T-helper 2 cell treated with Interferon-gamma antibody and Interleukin-4, amounts not matched to agents 5 μg/mL and 100 μg/mL, for 36 hours (primary cell): ENCODE measurements around the gene SPRN.
"Not testable (repeated sequence)": the region's sequence is repeated elsewhere in the genome, so short reads cannot be mapped to it uniquely, and the experiment has no call there.

Experiments used
- DNase-seq: peaks from one replicate; pipeline ENCODE4 v3.0.0; 2021; ENCODE audit warnings: low spot score
- H3K27ac Mint-ChIP-seq: one replicate; pipeline ENCODE4 v1.8.0; 2021; ENCODE audit warnings: mild to moderate bottlenecking, mixed read lengths
- H3K27me3 Mint-ChIP-seq: one replicate; pipeline ENCODE4 v1.8.0; 2021; ENCODE audit warnings: low read depth, mixed read lengths
- H3K36me3 Mint-ChIP-seq: one replicate; pipeline ENCODE4 v1.8.0; 2021; ENCODE audit warnings: low read depth, mixed read lengths
- H3K4me1 Mint-ChIP-seq: one replicate; pipeline ENCODE4 v1.8.0; 2021; ENCODE audit warnings: low read depth, mixed read lengths
- H3K4me3 Mint-ChIP-seq: one replicate; pipeline ENCODE4 v1.8.0; 2022; ENCODE audit warnings: mild to moderate bottlenecking, moderate library complexity, mixed read lengths
- H3K9me3 Mint-ChIP-seq: one replicate; pipeline ENCODE4 v1.8.0; 2021; ENCODE audit warnings: mixed read lengths

SPRN gene

DNA sequence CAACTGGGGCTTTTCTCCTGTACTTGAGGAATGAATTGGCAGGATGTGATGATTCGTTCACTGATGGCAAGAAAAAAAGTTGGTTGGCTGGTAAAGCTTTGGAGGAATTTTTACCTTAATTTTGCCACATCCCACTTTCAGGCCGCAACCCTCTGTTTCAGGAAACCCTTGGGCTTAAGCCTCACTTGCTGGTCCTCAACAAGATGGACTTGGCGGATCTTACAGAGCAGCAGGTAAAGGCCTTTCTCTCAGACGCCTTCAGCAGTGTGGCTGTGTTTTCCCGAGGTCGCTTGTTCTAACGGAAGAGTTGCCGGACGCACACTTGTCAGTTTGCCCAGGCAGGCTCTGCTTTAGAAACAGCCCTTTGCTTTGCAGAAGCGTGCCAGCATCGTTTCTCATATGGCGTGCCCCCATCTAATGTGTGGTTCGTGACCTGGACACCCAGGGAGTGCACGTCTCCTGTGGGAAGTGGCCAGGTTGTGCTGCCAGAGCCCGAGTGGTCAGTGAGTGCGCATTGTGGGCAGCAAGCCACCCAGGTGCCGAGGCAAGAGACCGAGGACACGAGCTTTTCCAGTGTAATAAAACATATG, 28.3 kb downstream of the SPRN start:
- H3K9me3 Mint-ChIP-seq, result no peaks in the 10 kb centered on the region
- H3K36me3 Mint-ChIP-seq, result peaks cover 50% of the 10 kb centered on the region
- DNase-seq, result no peak
- H3K4me1 Mint-ChIP-seq, result peaks cover 25% of the 10 kb centered on the region
- peak overlapping the region; percentile 94 for H3K4me3 Mint-ChIP-seq
- no peak overlapping the region for H3K27ac Mint-ChIP-seq
- H3K27me3 Mint-ChIP-seq, result no peaks in the 10 kb centered on the region

DNA sequence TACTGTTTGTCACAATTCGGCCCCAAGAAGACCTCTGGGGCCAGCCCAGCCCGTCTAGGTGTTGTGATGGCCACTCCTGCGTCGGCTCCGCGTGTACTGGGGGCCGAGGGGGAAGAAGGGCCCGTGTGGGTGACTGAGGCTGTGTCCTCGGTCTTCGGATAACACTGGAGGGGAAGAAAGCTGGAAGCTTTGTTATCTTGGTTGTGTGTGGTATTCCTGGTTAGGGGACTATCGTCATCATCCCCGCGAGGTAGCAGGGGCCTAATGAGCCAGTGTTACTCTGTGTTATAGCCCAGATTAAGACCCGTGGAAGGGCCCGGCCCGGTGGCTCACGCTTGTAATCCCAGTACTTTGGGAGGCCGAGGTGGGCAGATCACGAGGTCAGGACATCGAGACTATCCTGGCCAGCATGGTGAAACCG, 29.6 kb downstream of the SPRN start:
- DNase-seq, result no peak
- Mint-ChIP-seq H3K4me1 (peaks cover 31% of the 10 kb centered on the region), H3K36me3 (peaks cover 41% of the 10 kb centered on the region), H3K9me3 (no peaks in the 10 kb centered on the region), H3K27ac (peak overlapping the region; percentile 90), H3K4me3 (peak overlapping the region; percentile 94), H3K27me3 (no peaks in the 10 kb centered on the region)

DNA sequence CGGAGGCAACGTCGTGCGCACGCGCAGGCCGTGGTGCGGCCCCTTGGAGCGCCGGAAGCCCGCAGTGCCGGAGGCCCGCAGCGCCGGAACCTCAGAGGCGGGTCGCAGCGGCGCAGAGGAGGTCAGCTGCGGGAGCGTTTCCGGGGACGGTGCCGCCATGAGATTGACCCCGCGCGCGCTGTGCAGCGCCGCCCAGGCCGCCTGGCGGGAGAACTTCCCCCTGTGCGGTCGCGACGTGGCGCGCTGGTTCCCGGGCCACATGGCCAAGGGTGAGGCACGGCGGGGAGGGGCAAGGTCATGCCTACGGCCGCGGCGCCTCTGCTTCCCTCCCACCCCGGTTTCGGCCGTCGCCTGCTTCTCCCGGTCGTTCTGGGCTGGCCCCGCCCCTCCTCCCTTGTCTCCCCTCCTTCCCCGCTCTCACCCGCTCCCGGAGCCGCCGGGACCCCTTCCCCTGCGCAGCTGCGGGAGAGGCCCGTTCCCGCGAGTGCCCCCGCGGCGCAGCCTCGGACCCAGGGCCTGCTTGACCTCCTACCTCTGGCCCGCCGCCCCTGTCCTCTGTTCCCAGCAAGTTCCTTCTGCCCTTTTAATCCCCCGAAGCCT, 30.3 kb downstream of the SPRN start, which contains the start of gene MTG1:
TSS of gene MTG1 (plus strand) at position 94 of the 600 bp plus-strand sequence. CDS start at position 158, 64 bp downstream.
- peak within 1 kb of the TSS; percentile 94 for H3K4me3 Mint-ChIP-seq
- no peaks in the 10 kb centered on the region for H3K9me3 Mint-ChIP-seq
- peak; percentile 94 for DNase-seq
- H3K27me3 Mint-ChIP-seq, result no peaks in the 10 kb centered on the region
- H3K27ac Mint-ChIP-seq, result peak within 1 kb of the TSS; percentile 90
- peaks cover 35% of the 10 kb centered on the region for H3K4me1 Mint-ChIP-seq
- H3K36me3 Mint-ChIP-seq, result peaks cover 35% of the 10 kb centered on the region

DNA sequence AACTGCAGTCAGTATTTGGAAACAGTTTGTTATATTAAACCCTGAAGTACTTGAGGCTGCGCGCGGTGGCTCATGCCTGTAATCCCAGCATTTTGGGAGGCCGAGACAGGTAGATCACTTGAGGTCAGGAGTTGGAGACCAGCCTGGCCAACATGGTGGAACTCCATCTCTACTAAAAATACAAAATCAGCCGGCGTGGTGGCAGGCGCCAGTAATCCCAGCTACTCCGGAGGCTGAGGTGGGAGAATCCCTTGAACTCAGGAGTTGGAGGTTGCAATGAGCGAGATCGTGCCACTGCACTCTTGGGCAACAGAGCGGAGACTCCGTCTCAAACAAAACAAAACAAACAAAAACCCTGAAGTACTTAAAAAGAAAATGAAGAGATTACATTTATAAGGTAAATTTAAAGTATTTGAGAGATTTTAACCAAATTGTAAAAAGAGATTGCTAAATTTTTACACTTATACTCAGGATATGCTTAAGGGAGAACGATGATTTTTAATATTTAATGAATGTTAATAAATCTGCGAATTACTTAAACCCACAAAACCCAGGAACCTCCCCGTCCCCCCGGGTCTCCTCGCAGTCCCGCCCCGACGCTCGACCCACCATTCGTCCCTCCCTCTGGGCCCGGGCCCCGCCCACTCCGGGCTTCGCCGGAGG, 30.9 kb downstream of the SPRN start:
- no peak for DNase-seq
- H3K4me3 Mint-ChIP-seq, result peak overlapping the region; percentile 94
- peaks cover 29% of the 10 kb centered on the region for H3K36me3 Mint-ChIP-seq
- H3K27ac Mint-ChIP-seq, result peak overlapping the region; percentile 90
- H3K9me3 Mint-ChIP-seq, result no peaks in the 10 kb centered on the region
- no peaks in the 10 kb centered on the region for H3K27me3 Mint-ChIP-seq
- peaks cover 40% of the 10 kb centered on the region for H3K4me1 Mint-ChIP-seq

DNA sequence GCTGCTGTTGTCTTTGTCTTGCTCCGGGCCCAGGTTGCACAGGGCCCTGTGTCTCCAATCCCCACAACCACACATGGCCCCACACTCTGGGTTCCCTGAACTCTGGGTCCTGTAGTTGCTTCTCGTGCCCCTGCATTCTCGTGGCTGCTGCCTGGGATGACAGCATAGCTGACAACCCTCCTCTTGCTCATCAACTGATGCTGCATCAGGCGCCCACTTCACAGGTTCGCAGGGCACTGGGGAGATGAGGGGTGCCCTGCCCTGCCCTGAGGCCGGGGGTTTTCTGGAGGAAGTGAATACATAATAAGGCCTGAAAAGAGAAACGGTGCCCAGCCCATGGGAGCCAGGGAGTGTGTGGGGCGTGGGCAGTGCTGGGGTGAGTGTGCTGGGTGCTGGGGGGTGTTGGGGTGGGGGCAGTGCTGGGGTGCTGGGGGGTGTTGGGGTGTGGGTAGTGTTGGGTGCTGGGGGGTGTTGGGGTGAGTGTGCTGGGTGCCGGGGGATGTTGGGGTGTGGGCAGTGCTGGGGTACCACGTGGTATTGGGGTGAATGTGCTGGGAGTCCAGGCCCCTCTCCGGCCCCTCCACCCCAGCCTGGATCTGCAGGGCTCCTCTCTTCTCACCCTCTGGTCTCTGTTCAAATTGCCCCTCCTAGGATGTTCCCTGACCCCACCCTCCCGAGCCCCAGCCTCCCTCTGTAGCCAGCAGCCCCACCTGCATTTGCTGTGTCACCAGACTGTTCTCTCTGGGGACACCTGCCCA, 32.5 kb downstream of the SPRN start:
- H3K9me3 Mint-ChIP-seq, result no peaks in the 10 kb centered on the region
- no peak for DNase-seq
- peaks cover 41% of the 10 kb centered on the region for H3K4me1 Mint-ChIP-seq
- peaks cover 15% of the 10 kb centered on the region for H3K36me3 Mint-ChIP-seq
- H3K4me3 Mint-ChIP-seq, result peak overlapping the region; percentile 86
- no peaks in the 10 kb centered on the region for H3K27me3 Mint-ChIP-seq
- peak overlapping the region; percentile 95 for H3K27ac Mint-ChIP-seq

DNA sequence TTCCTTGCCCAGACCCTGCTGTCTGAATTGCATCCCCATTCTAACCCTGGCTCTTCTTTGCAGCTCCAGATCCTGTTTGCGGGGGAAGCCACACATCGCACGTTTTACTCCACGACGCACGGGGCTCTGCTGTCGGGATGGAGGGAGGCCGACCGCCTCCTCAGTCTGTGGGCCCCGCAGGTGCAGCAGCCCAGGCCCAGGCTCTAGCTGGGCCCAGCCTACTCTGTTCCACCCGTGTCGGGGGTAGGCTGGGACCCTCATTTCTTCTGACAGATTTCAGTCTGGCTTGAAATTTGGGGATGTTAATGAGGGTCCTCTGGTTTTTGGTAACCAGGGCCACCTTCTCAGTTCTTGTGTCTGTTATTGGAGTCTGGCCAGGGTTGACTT, 33.2 kb downstream of the SPRN start:
- H3K4me1 Mint-ChIP-seq, result peaks cover 38% of the 10 kb centered on the region
- H3K9me3 Mint-ChIP-seq, result no peaks in the 10 kb centered on the region
- peak overlapping the region; percentile 95 for H3K27ac Mint-ChIP-seq
- H3K4me3 Mint-ChIP-seq, result peak overlapping the region; percentile 86
- no peak for DNase-seq
- peaks cover 13% of the 10 kb centered on the region for H3K36me3 Mint-ChIP-seq
- H3K27me3 Mint-ChIP-seq, result no peaks in the 10 kb centered on the region

DNA sequence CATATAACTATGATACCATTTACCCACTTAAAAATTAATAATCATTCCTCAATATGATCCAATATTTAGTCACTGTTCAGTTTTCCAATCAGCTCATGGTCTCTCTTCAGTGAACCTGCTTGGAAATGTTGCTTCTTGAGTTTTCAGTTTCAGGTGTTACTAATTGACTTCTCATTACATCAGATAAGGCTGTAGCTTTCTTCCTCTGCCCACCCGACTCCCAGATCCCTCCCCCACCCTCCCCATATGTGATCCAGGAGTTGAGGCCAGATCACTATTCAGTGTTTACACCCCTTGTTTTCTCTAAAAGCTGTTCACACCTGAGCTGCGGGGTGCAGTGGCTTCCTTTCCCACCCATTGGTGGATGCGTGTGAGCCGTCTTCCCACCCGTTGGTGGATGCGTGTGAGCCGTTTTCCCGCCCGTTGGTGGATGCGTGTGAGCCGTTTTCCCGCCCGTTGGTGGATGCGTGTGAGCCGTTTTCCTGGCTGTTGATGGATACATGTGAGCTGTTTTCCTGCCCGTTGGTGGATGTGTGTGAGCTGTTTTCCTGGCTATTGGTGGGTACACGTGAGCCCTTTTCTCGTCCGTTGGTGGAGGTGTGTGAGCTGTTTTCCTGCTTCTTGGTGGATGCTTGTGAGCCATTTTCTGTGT, 33.7 kb downstream of the SPRN start:
- H3K9me3 Mint-ChIP-seq, result no peaks in the 10 kb centered on the region
- peak overlapping the region; percentile 95 for H3K27ac Mint-ChIP-seq
- no peak for DNase-seq
- peak overlapping the region; percentile 86 for H3K4me3 Mint-ChIP-seq
- no peaks in the 10 kb centered on the region for H3K27me3 Mint-ChIP-seq
- peaks cover 12% of the 10 kb centered on the region for H3K36me3 Mint-ChIP-seq
- peaks cover 38% of the 10 kb centered on the region for H3K4me1 Mint-ChIP-seq

DNA sequence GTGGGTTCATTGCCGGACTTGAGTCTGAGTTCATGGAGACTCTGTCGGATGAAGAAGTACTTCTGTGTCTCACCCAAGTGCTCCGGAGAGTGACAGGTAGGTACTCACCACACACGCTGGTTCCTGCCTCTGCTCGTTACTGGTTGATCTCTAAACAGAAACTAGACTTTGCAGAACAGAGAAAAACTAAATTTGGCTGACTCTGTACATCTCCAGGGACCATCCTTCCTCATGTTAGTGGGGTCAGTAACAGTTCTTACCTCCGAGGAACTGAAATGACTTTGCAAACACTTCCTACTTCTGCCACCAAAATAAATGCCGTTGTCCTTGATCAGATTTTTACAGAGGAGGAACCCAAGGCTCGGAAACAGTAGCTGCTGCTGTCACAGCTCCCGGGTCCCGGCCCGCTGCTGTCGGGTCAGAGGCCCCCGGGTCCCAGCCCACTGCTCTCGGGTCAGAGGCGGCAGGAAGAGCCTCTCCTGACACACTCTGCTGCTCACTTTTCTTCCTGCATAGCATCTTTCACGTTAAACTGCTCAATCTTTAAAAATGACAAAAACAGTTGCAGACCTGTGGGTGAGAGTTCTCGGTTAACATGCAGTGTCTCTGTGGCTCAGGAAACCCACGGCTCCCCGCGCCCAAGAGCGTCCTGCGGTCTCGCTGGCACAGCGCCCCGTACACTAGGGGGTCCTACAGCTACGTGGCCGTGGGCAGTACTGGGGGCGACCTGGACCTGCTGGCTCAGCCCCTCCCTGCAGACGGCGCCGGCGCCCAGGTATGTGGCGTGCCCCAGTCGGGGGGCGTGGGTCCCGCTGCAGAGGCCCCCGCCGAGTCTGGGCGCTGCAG, 35.2 kb downstream of the SPRN start:
- Mint-ChIP-seq H3K9me3 (no peaks in the 10 kb centered on the region), H3K4me3 (peak overlapping the region; percentile 86), H3K27ac (peak overlapping the region; percentile 96), H3K4me1 (peaks cover 31% of the 10 kb centered on the region), H3K36me3 (peaks cover 3% of the 10 kb centered on the region), H3K27me3 (no peaks in the 10 kb centered on the region)
- DNase-seq, result peak; percentile 33

DNA sequence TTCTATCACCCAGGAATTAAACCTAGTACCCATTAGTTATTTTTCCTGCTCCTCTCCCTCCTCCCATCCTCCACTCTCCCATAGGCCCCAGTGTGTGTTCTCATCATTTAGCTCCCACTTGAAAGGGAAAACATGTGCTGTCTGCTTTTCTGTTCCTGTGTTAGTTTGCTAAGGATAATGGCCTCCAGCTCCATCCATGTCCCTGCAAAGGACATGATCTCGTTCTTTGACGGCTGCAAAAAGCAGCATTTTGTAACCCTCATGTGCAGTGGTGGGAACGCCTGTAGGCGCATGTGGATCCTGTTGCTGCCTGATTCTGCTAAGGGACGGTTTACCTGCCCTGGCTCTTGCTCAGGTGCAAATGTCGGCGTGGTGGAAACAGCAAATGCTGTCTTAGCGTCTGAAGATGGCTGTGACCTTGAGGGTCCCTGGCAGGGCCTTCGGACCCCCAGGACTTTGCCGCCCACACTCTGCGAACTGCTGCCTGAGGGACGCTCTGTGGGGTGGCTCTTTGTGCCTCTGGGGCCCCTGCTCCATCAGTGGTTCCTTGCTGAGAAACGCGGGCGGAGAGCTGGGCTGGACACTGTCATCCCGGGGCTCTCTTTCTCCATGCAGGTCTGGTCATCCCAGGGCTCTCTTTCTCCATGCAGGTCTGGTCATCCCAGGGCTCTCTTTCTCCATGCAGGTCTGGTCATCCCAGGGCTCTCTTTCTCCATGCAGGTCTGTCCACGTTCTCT, 36.0 kb downstream of the SPRN start:
- peaks cover 31% of the 10 kb centered on the region for H3K4me1 Mint-ChIP-seq
- no peaks in the 10 kb centered on the region for H3K27me3 Mint-ChIP-seq
- DNase-seq, result no peak
- H3K36me3 Mint-ChIP-seq, result peaks cover 3% of the 10 kb centered on the region
- peak overlapping the region; percentile 96 for H3K27ac Mint-ChIP-seq
- H3K9me3 Mint-ChIP-seq, result no peaks in the 10 kb centered on the region
- peak overlapping the region; percentile 86 for H3K4me3 Mint-ChIP-seq

DNA sequence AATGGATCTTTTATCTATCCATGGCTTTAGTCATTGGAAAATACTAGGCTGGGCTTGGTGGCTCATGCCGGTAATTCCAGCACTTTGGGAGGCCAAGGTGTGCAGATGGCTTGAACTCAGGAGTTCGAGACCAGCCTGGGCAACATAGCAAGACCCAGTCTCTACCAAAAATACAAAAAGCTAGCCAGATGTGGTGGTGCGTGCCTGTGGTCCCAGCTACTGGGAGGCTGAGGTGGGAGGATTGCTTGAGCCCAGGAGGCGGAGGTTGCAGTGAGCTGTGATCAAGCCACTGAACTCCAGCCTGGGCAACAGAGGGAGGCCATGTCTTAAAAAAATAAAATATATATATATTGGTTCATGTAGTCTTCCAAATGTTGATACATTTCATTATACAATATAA, 37.5 kb downstream of the SPRN start:
- not testable (repeated sequence) for H3K36me3 Mint-ChIP-seq, H3K9me3 Mint-ChIP-seq, H3K27ac Mint-ChIP-seq, DNase-seq, H3K27me3 Mint-ChIP-seq, H3K4me3 Mint-ChIP-seq
- peaks cover 32% of the 10 kb centered on the region for H3K4me1 Mint-ChIP-seq

DNA sequence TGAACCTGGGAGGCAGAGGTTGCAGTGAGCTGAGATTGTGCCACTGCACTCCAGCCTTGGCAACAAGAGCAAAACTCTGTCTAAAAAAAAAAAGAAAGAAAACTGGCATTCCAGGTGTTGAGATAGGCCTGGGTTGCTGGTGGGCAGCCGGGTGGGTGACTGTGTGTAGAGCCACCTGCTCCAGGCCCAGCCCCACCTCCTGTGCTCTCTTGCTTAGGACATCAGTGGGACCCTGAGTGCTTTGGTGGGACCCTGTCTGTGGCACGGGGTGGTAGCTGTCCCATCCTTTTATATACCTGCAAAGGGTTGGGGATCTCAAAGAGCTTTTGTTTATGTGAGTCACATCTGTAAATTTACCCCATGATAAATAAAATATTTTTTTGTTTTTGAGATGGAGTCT, 39.2 kb downstream of the SPRN start:
- no peak overlapping the region for H3K4me3 Mint-ChIP-seq
- H3K4me1 Mint-ChIP-seq, result peaks cover 20% of the 10 kb centered on the region
- DNase-seq, result no peak
- no peaks in the 10 kb centered on the region for H3K9me3 Mint-ChIP-seq
- no peaks in the 10 kb centered on the region for H3K27me3 Mint-ChIP-seq
- H3K27ac Mint-ChIP-seq, result no peak overlapping the region
- H3K36me3 Mint-ChIP-seq, result peaks cover 3% of the 10 kb centered on the region

DNA sequence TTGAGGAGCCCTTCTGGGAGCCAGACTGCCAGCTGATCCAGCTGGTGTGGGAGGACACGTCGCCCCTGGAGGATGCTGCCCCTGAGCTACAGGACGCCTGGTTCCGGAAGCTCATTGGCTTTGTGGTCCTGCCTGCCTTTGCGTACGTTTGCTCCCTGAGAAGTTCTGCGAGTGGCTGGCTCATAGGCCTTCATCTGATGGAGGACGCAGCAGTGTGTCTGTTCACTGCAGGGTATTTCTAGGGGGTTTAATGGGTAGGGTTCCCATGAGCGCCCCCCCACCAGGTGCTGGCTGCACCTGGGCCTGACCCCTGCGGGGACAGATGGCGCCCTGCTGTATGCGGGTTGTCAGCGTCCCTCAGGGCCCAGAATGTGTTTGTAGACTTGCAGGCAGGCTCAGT, 40.4 kb downstream of the SPRN start:
- H3K9me3 Mint-ChIP-seq, result no peaks in the 10 kb centered on the region
- H3K4me1 Mint-ChIP-seq, result peaks cover 11% of the 10 kb centered on the region
- H3K27ac Mint-ChIP-seq, result no peak overlapping the region
- DNase-seq, result no peak
- no peaks in the 10 kb centered on the region for H3K27me3 Mint-ChIP-seq
- H3K36me3 Mint-ChIP-seq, result peaks cover 3% of the 10 kb centered on the region
- no peak overlapping the region for H3K4me3 Mint-ChIP-seq
